ENCODE results near the gene TAOK3. TPM values are rescaled to one million over a fixed set of nuclear protein-coding genes. Genes with fewer than 3 reads are reported as not detected.

The TAOK3 gene
- total RNA-seq, 2 donors from 2014 or later: 106 to 107 TPM

DNA sequence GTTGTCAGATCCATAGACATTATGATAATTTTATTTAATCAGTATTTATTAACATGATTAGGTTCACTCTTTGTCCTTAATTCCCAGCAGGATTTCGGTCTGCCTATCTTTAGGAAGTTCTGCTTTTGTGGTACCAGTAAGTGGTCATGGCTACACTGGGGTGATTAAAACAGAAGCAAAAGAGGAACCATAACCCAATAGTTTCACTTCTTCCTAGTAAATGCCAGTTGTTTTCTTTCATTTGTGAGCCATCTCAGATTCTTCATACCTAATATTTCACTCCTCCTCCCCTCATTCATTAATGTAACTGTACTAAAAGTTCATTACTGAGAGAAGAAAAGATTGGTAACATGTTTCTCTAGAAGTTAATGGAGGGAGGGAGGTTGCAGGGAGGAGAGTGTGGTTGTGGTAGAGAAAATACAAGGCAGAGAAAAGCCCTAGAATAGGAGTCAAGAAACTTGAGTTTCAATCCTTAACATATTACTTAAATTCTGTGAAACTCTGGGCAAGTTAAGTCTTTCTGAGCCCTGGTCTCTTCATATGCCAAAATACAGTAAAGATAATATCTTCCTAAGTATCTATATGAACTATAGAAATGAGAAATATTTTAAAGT, 135.5 kb downstream of the TAOK3 start:
- Mint-ChIP-seq H3K4me1 (ENCODE audit: low read depth in 2 of 2) (peaks cover 0 to 5% of the 10 kb centered on the region in 2 donors), H3K27ac (peak overlapping the region in 1 of 2 donors; percentile 10), H3K4me3 (no peak overlapping the region), H3K36me3 (peaks cover 6% of the 10 kb centered on the region), H3K9me3 (no peaks in the 10 kb centered on the region), H3K27me3 (no peaks in the 10 kb centered on the region)
- DNase-seq (ENCODE audit: low spot score) (no peak), ATAC-seq (no peak)

DNA sequence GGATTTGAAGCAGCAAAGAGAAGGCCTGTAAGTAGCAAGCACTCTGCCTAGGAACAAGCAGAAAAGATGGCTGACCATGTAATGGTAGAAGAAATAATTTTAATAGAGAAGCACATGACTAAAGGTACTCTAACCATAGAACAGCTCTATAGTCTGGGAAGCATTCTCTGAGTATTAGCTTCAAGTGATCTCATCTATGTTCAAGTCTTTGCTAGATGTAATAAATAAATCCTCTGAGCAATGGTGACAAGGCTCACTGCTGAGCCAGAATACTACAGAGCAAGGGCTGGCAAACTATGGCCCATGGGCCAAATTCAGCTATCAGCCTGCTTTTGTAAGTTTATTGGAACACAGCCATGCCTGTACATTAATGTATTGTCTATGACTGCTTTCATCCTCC, 152.0 kb downstream of the TAOK3 start:
- no peak overlapping the region for H3K27ac Mint-ChIP-seq
- no peak overlapping the region for H3K4me3 Mint-ChIP-seq
- ATAC-seq (no peak), DNase-seq (ENCODE audit: low spot score) (no peak)
- H3K36me3 Mint-ChIP-seq: no peaks in the 10 kb centered on the region
- H3K9me3 Mint-ChIP-seq: no peaks in the 10 kb centered on the region
- peaks cover 0 to 5% of the 10 kb centered on the region in 2 donors for H3K4me1 Mint-ChIP-seq (ENCODE audit: low read depth in 2 of 2)
- no peaks in the 10 kb centered on the region for H3K27me3 Mint-ChIP-seq

DNA sequence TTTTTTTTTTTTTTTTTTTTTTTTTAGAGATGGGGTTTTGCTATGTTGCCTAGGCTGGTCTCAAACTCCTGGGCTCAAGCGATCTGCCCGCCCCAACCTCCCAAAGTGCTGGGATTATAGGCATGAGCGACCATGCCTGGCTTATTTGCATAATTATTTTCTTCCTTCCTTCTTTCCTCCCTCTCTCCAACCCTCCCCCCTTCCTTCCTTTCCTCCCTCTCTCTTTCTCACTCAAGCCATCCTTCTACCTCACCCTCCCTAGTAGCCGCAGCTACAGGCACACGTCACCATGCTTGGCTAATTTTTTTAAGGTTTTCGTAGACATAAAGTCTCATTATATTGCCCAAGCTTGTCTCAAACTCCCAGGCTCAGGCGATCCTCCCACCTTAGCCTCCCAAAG, 152.9 kb downstream of the TAOK3 start:
- no peak for ATAC-seq
- Mint-ChIP-seq H3K36me3 (no peaks in the 10 kb centered on the region), H3K4me3 (no peak overlapping the region), H3K27ac (peak overlapping the region in 1 of 2 donors; percentile 71), H3K27me3 (no peaks in the 10 kb centered on the region), H3K4me1 (ENCODE audit: low read depth in 2 of 2) (peaks cover 0 to 5% of the 10 kb centered on the region in 2 donors), H3K9me3 (no peaks in the 10 kb centered on the region)
- no peak for DNase-seq (ENCODE audit: low spot score)

DNA sequence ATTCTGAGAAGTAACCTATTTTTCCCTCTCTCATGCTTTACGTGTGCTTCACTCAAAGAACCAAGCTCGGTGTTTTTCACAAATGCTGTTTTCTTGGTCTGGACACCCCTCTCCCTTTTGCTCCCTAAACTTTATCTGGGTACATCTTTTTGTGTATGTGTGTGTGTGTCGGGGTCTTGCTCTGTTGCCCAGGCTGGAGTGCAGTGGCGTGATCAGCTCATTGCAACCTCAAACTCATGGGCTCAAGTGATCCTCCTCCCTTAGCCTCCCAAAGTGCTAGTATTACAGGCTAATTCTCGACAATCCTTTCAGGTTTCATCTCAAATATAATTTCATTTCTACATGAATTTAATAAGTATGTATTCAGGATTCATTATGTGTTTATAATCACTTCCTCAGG, 153.6 kb downstream of the TAOK3 start:
- H3K4me3 Mint-ChIP-seq: no peak overlapping the region
- no peaks in the 10 kb centered on the region for H3K36me3 Mint-ChIP-seq
- no peaks in the 10 kb centered on the region for H3K9me3 Mint-ChIP-seq
- no peak for DNase-seq (ENCODE audit: low spot score)
- H3K27me3 Mint-ChIP-seq: no peaks in the 10 kb centered on the region
- ATAC-seq: no peak
- peaks cover 0 to 5% of the 10 kb centered on the region in 2 donors for H3K4me1 Mint-ChIP-seq (ENCODE audit: low read depth in 2 of 2)
- no peak overlapping the region for H3K27ac Mint-ChIP-seq

DNA sequence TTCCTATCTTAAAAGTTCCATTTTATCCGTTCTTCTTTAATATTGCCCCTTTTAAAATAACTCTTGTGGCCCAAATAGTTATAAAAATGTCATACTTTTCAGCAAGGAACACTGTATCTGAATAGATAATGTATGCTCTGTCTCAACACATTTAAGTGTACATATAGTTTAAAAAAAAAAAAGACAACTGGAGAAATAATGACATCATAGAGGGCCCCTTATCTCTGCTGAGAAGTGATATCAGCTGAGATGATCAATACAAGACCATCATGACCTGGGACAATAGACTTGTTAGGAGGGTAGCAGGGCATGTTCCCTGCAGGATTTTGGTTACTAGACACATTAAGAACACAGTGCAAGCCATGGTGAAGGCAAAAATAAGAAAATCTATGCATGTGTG, 159.3 kb downstream of the TAOK3 start:
- Mint-ChIP-seq H3K27me3 (no peaks in the 10 kb centered on the region), H3K36me3 (peaks cover 13% of the 10 kb centered on the region), H3K9me3 (no peaks in the 10 kb centered on the region), H3K4me1 (ENCODE audit: low read depth in 2 of 2) (peaks cover 0 to 5% of the 10 kb centered on the region in 2 donors), H3K4me3 (no peak overlapping the region), H3K27ac (no peak overlapping the region)
- DNase-seq (ENCODE audit: low spot score): no peak
- no peak for ATAC-seq

DNA sequence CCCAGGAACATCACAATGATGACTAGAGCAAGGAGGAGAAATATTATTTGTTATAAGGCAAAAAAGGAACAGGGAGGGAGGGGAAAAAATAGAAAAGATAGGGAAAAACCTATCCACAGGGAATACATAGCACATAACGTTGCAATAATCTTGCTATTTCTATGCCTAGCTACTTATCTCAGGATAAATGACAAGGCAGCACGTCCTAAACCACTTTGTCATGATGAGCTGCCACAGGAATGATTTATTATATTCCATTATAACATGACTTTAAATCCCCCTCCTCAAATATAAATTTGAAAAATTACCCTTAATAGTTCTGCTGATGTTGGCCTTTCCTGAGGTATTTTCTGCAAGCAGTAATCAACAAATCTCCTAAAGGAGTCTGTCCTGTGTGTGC, 160.1 kb downstream of the TAOK3 start:
- Mint-ChIP-seq H3K4me1 (ENCODE audit: low read depth in 2 of 2) (peaks cover 0 to 5% of the 10 kb centered on the region in 2 donors), H3K9me3 (no peaks in the 10 kb centered on the region), H3K27ac (no peak overlapping the region), H3K4me3 (no peak overlapping the region), H3K27me3 (no peaks in the 10 kb centered on the region), H3K36me3 (peaks cover 13% of the 10 kb centered on the region)
- no peak for DNase-seq (ENCODE audit: low spot score)
- ATAC-seq: no peak

DNA sequence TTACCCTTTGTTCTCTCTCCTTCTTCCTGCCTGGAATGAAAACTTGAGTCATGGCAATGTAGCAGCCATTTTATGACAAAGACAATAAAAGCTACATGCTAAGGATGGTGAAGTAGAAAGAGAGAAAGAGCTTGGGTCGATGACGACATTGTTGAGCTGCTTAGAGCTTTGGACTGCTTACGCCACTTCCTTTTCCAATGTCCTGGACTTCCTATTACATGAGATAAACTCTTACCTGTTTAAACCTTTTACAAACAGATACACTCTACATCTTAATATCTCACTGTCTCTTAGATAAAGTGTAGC, 166.6 kb downstream of the TAOK3 start:
- Mint-ChIP-seq H3K36me3 (no peaks in the 10 kb centered on the region), H3K9me3 (no peaks in the 10 kb centered on the region), H3K4me3 (no peak overlapping the region), H3K27ac (peak overlapping the region; percentile 4 to 82), H3K4me1 (ENCODE audit: low read depth in 2 of 2) (peaks cover 7% of the 10 kb centered on the region in 2 donors), H3K27me3 (no peaks in the 10 kb centered on the region)
- ATAC-seq (no peak), DNase-seq (ENCODE audit: low spot score) (no peak)

DNA sequence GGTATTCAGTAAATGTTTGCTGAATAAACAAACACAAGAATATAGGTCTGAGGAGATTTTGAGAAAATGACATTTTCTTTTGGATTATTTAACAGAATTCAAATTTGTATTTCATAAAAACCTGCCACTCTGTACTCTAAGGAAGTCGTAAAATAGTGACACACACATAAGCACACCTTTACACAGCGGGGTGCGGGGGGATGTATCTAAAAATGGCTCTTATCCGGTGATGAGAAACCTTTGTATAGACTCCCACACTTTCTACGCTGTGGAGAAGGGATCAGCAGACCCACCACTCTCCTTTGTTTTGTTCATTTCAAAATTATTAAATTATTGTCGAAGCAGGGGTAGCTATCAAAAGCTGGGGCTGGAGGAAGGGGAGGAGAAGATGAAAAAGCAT, 178.7 kb downstream of the TAOK3 start:
- peaks cover 11% of the 10 kb centered on the region for H3K36me3 Mint-ChIP-seq
- DNase-seq (ENCODE audit: low spot score): no peak
- H3K27me3 Mint-ChIP-seq: no peaks in the 10 kb centered on the region
- no peak overlapping the region for H3K4me3 Mint-ChIP-seq
- H3K4me1 Mint-ChIP-seq (ENCODE audit: low read depth in 2 of 2): peaks cover 5% of the 10 kb centered on the region in 2 donors
- no peaks in the 10 kb centered on the region for H3K9me3 Mint-ChIP-seq
- no peak for ATAC-seq
- peak overlapping the region in 1 of 2 donors; percentile 37 for H3K27ac Mint-ChIP-seq

DNA sequence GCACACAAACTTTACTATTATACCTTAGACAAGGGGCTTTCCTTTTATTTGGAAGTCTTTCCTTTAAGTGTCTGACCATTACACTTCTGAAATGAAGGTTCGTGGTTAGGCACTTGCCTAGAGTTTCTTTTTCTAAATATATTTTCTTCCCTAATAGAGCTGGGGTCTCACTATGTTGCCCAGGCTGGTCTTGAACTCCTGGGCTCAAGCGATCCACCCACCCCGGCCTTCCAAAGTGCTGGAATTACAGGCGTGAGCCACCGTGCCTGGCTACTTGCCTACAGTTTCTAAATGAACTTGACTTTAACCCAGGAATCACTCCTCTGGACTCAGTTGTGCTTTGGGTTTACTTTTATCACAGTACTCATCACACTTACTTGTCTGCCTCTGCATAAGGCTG, 179.2 kb downstream of the TAOK3 start:
- ATAC-seq (no peak), DNase-seq (ENCODE audit: low spot score) (no peak)
- Mint-ChIP-seq H3K27ac (no peak overlapping the region), H3K36me3 (peaks cover 11% of the 10 kb centered on the region), H3K9me3 (no peaks in the 10 kb centered on the region), H3K4me3 (no peak overlapping the region), H3K4me1 (ENCODE audit: low read depth in 2 of 2) (peaks cover 5% of the 10 kb centered on the region in 2 donors), H3K27me3 (no peaks in the 10 kb centered on the region)

DNA sequence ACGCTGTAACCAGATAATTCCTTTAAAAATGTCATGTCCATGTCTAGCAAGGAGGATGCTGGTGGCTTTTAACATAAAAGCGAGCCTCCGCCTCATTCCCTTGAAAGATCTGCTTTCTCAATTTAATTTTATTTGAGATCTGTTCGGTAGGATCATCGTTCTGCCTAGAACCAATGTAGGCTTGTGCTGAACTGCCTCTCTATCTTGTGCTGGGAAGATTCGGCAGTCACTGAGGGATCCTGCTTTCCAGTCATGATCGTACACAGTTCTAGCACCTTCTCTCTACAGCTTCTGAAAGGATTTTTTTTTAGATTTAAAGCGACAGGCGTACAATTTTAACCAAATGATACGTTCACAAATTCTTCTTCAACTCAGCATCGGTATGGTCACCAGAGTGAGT, 182.4 kb downstream of the TAOK3 start:
- Mint-ChIP-seq H3K9me3 (no peaks in the 10 kb centered on the region), H3K27me3 (no peaks in the 10 kb centered on the region), H3K4me1 (ENCODE audit: low read depth in 2 of 2) (peaks cover 4 to 9% of the 10 kb centered on the region in 2 donors), H3K27ac (no peak overlapping the region), H3K4me3 (no peak overlapping the region), H3K36me3 (peaks cover 4% of the 10 kb centered on the region)
- no peak for ATAC-seq
- DNase-seq (ENCODE audit: low spot score): no peak

DNA sequence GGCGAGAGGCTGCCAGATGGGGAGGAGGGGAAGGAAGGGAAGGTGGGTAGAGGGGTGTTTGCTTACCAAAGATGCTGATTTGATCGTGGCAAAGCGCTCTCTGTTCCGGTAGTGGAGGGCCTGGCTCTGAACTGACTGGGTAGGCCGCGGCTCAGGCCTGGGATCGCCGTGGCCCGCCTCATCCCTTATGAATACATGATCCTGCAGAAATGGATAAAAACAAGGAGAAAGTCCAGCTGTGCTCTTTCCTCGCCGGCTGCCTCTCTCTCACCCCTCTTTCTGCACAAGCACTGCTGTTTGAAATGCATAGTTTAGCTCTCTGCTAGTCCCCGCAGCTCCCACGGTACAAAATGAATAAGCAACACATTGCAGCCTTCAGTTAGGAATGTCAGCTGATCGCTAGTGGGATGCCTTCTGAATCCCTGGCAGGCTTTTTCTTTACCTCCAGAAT, 182.9 kb downstream of the TAOK3 start:
- Mint-ChIP-seq H3K4me1 (ENCODE audit: low read depth in 2 of 2) (peaks cover 4 to 9% of the 10 kb centered on the region in 2 donors), H3K9me3 (no peaks in the 10 kb centered on the region), H3K4me3 (no peak overlapping the region), H3K36me3 (peaks cover 4% of the 10 kb centered on the region), H3K27me3 (no peaks in the 10 kb centered on the region), H3K27ac (no peak overlapping the region)
- DNase-seq (ENCODE audit: low spot score): no peak
- ATAC-seq: no peak

DNA sequence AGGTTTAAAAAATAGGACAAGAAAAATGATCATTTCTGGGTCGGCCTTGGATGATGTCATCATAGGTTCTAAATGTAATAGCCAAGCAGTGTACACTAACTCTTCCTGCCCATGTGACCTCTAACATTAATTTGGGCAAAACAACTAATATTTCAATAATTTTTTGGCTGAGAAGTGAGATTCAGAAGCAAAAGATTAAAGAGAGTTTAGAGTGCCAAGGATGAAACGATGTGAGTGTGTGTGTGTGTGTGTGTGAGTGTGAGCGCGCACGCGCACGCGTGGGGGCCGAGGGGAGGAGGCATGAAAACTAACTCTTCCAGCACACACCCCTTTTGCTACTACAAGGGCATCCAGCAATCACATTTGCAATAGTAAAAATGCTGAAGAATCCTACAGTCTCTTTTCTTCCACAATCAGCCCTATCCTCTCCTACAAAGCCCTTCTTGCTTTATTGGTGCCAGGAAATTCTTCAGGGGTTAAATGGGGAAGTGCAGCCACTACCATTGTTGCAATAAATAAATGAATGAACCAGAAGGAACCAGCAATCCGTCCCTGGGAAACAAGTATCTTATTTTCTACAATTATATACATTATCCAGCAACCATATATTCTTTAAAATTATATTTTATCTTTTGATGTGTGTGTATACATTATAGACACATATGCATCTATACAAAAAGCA, 183.9 kb downstream of the TAOK3 start:
- no peak for ATAC-seq
- H3K27me3 Mint-ChIP-seq: no peaks in the 10 kb centered on the region
- no peak overlapping the region for H3K27ac Mint-ChIP-seq
- H3K4me1 Mint-ChIP-seq (ENCODE audit: low read depth in 2 of 2): peaks cover 4 to 9% of the 10 kb centered on the region in 2 donors
- H3K4me3 Mint-ChIP-seq: no peak overlapping the region
- DNase-seq (ENCODE audit: low spot score): no peak
- peaks cover 4% of the 10 kb centered on the region for H3K36me3 Mint-ChIP-seq
- H3K9me3 Mint-ChIP-seq: no peaks in the 10 kb centered on the region

DNA sequence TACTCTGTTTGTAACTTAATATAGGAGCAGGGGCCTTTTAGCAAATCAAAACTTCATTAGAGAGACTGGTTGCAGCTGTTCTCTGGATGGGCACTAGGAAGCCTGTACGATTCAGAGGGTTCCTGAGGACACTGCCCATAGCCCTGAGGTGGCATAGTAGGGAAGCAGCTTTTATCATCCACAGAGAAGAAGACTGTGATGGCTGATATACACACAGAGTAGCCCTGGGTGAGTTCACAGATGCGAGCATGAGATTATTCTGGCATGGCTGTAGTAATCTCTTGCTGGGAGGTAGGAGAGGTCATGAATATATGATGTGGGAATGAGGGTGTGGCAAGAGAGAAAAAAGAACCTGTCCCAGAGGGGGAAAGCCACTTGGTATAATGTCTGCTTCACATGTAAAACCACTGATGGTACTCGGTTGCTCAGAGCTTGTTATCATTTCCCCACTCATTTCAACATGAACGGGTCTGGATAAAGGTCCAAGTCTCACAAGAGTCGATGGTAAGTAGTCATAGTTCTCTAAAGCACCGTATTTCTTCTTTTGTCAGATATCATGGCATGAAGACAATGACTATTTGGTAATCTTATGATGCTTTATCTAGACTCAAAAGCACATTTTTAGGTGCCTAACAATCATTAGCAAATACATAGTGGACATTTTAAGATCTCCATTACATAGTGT, 184.8 kb downstream of the TAOK3 start:
- no peak for DNase-seq (ENCODE audit: low spot score)
- peaks cover 4% of the 10 kb centered on the region for H3K36me3 Mint-ChIP-seq
- peaks cover 7 to 9% of the 10 kb centered on the region in 2 donors for H3K4me1 Mint-ChIP-seq (ENCODE audit: low read depth in 2 of 2)
- H3K27me3 Mint-ChIP-seq: no peaks in the 10 kb centered on the region
- H3K9me3 Mint-ChIP-seq: no peaks in the 10 kb centered on the region
- ATAC-seq: no peak
- H3K27ac Mint-ChIP-seq: peak overlapping the region in 1 of 2 donors; percentile 7
- no peak overlapping the region for H3K4me3 Mint-ChIP-seq

DNA sequence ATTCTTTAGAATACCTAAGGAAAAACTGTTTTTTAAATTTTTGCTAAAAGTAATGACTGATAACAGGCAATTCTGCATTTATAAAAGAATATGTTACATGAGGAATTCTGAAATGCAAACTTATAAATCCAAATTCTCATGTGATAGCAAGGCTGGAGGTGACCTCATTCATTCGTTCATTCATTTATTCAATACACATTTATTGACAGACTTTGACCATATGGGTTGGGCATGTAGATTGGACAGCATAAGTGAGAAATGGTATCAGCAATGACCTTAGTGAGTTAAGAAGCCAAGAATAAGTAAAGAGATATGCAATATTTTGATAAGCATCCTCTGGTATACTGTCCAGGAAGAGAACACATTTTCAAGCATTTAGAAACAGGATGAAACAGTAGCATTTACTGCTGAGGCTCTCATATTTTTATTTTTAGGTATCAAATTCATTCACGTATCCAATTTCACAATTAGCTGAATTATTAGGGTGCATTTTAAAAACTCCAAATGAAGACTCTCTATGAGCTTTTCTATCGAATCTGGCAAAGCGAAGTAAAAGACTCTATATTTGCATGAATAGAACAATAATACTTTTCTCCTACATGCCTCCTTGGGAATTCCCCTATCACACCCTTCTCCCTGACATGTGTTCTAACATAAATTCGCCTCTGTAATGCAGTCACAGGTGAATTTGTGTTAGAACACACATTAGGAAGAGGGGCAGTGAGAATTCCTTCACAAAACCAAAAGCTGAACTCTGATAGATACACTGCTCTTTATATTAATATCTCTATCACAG, 186.9 kb downstream of the TAOK3 start:
- H3K36me3 Mint-ChIP-seq: peaks cover 8% of the 10 kb centered on the region
- no peak overlapping the region for H3K4me3 Mint-ChIP-seq
- H3K27me3 Mint-ChIP-seq: no peaks in the 10 kb centered on the region
- peaks cover 10 to 17% of the 10 kb centered on the region in 2 donors for H3K4me1 Mint-ChIP-seq (ENCODE audit: low read depth in 2 of 2)
- ATAC-seq: no peak
- DNase-seq (ENCODE audit: low spot score): no peak
- H3K9me3 Mint-ChIP-seq: no peaks in the 10 kb centered on the region
- peak overlapping the region; percentile 17 to 35 for H3K27ac Mint-ChIP-seq

Data from natural killer cell treated with Interleukin-12 subunit alpha and Interleukin-12 subunit beta and Interleukin-15 and Interleukin-18, amount 100 ng/mL, for 72 hours (primary cell).